ENCODE data around the gene MATK.

MATK gene

GRCh38 chr19:3796358-3796757, 10.2 kb upstream of the MATK start:
- no peak for TF ChIP-seq CTCF (conservative IDR thresholded peaks at IDR 0.05)
- no peak overlapping the region for H3K27ac ChIP-seq

GRCh38 chr19:3793799-3794198, 7.6 kb upstream of the MATK start:
- H3K27ac ChIP-seq = no peak overlapping the region
- no peak for TF ChIP-seq CTCF (conservative IDR thresholded peaks at IDR 0.05)

GRCh38 chr19:3792114-3792513, 5.9 kb upstream of the MATK start:
- no peak overlapping the region for H3K27ac ChIP-seq
- no peak for TF ChIP-seq CTCF (conservative IDR thresholded peaks at IDR 0.05)

GRCh38 chr19:3790941-3791340, 4.8 kb upstream of the MATK start:
- no peak overlapping the region for H3K27ac ChIP-seq
- TF ChIP-seq CTCF (conservative IDR thresholded peaks at IDR 0.05) = no peak

- TF ChIP-seq CTCF (conservative IDR thresholded peaks at IDR 0.05) = no peak
- no peak overlapping the region for H3K27ac ChIP-seq
Measured at GRCh38 chr19:3790209-3790734, 4.1 kb upstream of the MATK start.

- no peak for TF ChIP-seq CTCF (conservative IDR thresholded peaks at IDR 0.05)
Measured at GRCh38 chr19:3788996-3789778, 3.0 kb upstream of the MATK start.

GRCh38 chr19:3785451-3785937, 687 bp downstream of the MATK start:
- TF ChIP-seq CTCF (conservative IDR thresholded peaks at IDR 0.05) = no peak
- H3K27ac ChIP-seq = peak overlapping the region; percentile 74

More at GRCh38 chr19:3788996-3789778, 3.0 kb upstream of the MATK start:
- H3K27ac ChIP-seq = no peak overlapping the region

Measured in VCaP (cell line).